ENCODE results near the gene HOXC10.

DNA sequence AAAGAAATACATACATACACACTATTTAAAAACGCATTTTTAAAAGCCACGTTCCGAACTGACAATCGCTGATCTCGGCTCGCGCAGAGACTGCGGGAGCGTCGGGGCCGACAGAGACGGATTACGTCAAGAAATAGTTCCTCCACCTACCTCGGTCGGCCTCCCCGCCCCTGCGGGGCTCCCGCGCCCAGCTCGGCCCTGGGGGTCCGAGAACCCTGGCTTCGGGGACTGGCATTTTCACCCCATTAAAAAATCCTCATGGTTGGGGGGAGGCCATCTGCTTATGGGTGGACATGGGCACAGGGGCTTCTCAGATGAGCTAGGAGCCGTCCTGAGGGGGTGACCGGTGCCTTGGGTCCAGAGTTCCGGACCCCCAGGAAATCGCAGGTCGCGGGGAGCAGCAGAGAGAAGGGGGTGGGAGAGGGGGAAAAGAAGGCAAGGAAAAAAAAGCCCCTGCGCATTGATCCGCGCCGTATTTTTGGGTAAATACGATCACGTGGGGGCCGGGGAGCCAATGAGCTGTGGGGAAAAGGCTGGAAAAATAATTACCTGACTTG is 14.7 kb downstream of the HOXC10 start:
- no peak for TF ChIP-seq POLR2A (IDR thresholded peaks at IDR 0.05)
- no peak for TF ChIP-seq CTCF (IDR thresholded peaks at IDR 0.05)

All from adrenal gland (tissue), 5 donors.